ENCODE data around the gene COL23A1.
"Not testable (repeated sequence)": the region's sequence is repeated elsewhere in the genome, so short reads cannot be mapped to it uniquely, and the experiment has no call there.

COL23A1 gene

DNA sequence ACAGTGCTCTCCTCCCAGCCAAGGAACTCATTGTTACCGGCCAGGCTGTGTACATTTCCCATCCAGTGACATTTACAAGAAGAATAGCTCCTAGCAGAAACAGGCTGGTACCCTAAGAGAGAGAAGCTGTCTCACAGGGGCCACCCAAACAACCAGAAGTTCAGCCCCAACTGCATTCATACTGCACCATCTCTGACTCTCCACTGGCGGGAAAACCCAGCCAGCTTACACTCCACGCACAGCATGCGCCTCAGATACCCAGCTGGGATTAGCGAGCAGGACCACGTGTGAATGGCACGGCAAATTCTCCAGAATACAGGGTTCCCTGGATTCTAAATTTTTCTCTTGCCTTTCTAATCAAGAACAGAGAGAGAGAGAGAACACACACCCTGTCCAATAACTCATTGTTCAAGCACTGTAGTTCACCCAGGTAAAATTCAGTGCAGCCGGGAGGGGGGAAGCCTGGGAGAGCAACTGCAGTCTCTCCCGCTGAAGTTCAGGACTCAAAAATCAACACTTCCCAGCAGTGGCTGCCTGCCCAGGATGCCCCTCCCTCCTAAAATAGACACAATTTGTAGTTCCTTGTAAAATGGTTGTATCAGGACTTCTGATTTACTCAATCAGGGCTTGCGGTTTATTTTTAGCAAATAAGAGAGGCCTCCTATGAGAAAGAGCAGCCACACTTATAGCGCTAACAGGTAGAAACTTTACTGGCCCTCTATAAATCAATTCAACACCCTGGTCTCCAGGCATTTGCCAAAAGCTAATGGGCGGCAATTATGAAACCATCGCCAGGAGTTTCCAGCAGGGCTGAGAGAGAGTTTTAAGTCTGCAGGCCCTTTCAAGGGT, 2.2 kb downstream of the COL23A1 start:
- no peak for DNase-seq

DNA sequence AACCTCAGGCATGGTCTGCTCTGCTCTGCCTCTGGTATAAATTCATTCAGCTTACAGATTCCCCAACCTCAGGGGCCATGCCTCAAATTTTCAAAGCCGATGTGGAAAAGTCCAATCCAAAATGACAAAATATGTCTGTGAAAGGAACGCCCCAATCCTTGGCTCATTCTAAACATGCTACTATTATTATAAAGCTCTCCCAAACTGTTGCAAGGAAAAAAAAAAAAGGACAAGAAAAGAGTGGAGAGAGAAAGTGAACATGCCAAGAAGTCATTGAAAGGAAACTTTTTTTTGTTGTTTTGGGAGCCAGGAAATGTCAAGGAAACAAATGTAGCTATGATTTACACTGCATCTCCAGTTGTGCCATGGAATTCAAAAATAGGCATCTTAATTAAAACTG, 3.8 kb downstream of the COL23A1 start:
- no peak for DNase-seq

DNA sequence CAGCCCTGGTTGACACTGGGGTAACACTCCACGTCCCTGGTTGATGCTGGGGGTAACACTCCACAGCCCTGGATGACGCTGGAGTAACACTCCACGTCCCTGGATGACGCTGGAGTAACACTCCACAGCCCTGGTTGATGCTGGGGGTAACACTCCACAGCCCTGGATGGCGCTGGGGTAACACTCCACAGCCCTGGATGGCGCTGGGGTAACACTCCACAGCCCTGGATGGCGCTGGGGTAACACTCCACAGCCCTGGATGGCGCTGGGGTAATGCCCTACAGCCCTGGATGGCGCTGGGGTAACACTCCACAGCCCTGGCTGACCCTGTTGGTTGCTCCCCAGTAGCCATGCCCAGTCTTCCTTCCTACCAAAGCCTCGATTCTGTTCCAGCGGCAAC, 4.8 kb downstream of the COL23A1 start:
- not testable (repeated sequence) for DNase-seq

DNA sequence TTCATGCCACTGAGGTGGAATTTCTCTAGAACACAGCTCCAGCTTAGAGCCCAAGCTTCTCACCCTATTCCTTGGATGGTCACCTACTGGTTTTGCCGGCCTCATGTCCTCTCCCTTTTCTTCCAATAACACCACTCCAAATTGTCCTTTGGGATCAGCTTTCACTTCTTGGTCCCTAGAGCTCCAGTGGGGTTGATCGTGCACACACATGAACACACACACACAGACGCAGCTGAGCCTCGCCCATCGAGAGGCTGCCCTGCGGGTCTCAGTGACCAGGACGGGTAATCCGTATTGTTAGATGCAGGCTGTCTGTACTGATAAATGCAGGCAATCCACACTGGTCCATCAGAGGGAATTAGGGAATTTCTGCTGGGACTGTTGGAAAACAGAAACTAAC, 6.9 kb downstream of the COL23A1 start:
- DNase-seq, result no peak

DNA sequence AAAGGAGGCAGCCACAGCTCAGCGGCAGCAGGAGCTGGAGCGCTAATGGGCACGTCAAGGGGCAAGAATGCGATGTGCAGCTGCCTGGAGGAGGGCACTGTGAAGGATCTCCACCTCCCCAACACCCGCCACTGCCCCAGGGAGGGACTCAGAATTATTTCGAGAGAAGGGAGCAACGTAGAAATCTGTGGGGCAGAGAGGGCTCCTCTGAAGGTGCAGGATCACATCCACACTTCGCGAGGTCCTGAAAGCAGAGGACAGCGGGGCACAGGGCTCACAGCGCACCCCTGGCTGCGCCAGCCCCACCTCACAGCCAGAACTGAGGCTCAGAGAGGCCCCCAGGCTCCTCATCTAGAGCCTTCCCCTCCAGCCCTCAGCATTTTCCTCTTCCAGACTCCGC, 7.9 kb downstream of the COL23A1 start:
- no peak for DNase-seq

DNA sequence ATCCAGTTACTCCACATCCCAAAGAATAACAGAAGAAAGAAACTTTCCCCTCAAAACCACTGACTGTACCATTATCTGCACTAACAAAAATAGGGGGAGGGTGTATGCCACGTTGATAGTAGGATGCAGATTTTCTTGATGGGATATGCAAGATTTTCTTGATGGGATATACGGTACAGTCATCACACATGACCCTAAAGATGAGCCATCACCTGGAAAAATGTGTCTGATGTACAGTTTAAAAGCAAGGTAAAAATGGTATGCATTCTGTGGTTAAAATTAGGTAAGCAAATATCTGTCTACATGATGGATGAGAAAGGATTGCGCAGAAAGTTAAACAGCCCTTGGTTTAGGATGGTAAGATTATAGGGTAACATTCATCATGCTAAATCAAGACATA, 8.6 kb downstream of the COL23A1 start:
- DNase-seq, result no peak

DNA sequence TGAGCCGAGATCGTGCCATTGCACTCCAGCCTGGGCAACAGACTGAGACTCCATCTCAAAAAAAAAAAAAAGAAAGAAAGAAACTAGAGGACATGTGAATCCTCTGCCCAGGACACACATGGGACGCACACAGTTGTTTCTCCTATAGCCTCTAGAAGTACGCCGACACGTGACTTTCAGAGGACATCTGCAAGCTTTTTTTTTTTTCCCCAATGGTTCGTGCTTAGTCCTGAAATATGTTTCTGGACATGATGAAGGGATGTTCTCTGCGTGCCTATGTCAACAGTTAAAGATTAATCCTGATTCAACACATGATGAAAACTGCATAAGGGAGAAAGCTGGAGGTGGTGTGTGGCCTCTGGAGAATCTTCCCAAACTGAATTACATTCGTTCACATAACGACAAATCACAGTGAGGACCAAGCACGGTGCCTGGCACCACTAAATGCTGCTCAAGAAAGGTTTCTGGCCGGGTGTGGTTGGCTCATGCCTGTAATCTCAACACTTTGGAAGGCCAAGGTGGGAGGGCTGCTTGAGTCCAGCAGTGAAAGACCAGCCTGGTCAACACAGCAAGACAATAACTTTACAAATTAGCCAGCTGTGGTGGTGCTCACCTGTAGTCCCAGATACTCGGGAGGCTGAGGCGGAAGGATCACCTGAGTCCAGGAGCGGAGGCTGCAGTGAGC, 9.8 kb downstream of the COL23A1 start:
- DNase-seq, result no peak

DNA sequence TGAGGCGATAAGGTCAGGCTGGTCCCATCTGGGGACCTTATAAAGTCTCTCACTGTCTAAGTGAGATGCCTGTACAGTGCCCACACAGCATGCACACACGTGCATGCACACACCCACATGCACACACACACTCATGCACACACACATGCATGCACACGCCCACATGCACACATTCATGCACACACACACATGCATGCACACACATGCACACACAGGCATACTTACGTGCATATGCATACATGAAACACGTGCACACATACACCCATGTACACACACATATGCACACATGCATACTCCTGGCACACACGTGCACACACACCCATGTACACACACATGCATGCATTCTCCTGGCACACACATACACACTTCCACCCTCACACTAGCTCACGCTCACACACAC, 12.2 kb downstream of the COL23A1 start:
- no peak for DNase-seq

DNA sequence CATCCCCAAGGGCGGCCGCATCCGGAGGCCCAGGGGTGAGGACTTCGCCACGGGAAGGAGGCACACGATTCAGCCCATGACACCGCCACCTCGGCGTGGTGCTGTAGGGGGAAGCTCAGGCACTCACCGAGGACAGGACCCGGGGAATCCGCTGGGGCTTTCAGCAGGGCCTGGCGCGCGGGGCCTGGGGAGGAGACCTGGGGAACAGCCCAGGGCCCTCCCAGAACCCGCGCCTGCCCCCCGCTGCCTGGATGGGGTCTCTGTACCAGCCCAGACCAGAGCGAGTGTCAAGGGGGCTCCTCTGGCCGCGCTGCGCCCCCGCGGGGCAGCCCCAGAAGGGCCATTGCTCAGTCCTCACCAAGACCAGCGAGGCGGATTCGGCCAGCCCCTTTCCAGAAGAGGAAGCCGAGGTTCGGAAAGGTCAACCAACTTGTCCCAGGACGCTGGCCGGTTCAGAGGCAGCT, 12.8 kb downstream of the COL23A1 start:
- no peak for DNase-seq

DNA sequence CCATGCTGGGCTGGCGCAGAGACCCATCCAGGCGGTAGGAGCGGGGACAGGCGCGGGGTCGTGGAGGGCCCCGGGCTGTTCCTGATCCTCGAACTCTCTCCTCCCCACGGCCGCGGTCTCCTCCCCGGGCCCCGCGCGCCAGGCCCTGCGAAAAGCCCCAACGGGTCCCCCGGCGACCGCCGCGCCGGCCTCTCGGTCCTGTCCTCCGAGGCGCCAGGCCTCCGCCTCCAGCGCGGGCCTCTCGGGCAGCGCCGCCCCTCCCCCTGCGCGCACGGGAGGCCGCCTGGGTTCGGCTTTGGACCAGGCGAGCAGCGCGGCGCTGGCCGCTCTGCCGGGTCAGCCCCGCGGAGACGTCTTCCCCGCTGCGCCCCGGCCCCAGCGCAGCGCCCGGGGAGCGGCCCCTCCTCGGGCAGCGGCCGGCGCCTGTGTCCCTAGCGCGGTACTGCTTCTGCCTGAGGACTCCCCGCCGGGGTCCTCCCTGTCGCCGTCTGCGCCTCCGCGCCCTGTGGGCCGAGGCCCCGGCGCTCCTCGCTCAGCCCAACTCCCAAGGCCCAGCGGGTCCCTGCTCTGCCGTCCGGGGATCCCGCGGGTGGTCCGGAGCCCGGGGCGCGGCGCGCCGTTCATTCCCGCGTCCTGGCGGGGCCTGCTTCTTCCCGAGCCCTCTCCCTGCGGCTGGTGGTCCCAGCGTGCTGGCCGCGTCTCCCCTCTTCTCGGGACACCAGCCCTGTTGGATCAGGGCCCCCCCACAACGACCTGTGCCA, 13.4 kb downstream of the COL23A1 start:
- DNase-seq, result no peak

DNA sequence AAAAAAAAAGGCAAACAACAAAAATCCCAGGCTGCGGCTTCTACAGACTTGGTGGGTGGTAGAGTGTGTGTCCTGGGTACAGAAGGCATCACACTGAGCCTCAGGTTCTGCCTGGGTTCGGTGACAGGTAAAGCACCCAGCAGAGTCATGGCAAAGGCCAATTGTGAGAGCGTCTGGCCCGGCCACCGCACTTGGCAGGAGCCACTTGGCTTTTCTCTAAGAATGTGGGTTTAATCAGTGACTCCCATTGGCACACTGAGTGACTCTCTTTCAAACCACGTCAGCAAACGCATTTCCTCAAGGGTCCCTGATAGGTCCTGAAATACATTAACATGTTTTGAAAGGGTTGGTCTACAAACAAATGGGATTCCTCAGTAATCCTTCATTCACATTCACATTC, 17.0 kb downstream of the COL23A1 start:
- no peak for DNase-seq

DNA sequence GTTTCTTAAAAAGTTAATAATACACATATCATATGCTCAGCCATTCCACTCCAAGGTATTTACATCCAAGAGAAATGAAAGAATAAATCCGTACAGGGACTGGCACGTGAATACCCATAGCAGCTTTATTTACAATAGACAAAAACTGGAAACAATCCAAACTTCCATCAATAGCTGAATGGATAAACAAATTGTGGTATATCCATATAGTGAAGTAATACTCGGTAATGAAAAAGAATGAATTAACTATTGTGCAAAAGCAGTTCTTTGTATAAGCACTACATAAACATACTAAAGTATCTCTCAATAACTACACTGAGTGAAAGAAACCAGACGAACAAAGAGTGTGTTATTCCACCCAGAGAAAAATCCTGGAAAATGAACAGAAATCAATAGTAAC, 17.6 kb downstream of the COL23A1 start:
- DNase-seq, result no peak

DNA sequence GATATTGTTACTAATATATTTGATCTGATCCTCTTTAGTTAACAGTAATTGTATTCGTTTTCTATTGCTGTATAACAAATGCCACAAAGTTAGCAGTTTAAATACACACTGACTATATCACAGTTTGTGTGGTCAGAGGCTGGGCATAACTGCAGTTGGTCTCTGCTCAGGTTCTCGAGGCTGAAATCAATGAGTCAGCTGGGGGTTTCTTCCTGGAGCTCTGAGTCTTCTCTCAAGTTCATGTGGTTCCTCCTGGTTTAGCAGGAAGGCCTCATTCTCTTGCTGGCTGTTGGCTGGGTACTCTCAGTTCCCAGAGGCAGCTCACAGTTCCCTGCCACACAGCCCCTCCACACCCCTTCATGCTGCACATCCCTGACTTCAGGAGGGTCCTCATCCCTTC, 20.7 kb downstream of the COL23A1 start:
- DNase-seq, result no peak

DNA sequence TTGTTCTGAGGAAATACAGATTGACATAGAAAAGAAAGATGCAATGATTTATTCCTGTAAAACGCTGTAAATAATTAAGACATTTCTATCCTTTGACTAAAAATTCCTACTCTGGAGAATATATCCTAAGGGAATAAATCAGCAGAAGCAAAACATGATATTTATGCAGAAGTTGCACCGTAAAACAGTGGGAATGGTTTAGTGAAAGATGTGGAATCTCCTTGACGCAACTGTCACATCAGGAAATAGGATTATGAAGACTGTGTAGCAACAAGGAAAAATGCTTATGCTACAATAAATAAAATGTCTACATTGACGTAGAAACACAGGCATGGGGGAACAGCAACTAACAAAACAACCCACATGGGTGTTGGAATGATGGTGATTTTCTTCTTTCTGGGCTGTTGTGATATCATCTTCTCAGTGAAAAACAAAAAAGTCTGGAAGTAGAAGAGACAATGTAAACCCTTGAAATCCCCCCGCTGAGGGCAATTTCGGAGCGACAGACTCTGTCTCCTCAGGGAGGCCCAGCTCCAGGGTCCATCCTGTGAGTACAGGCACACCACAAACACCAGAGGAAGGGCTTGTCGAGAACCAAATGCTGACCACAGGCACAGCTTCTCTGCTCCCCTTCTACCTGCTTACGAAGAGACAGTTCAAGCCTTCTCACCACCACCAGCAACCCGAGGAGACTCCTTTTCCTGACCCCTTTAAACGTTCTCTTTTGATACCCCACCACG, 25.2 kb downstream of the COL23A1 start:
- no peak for DNase-seq

DNA sequence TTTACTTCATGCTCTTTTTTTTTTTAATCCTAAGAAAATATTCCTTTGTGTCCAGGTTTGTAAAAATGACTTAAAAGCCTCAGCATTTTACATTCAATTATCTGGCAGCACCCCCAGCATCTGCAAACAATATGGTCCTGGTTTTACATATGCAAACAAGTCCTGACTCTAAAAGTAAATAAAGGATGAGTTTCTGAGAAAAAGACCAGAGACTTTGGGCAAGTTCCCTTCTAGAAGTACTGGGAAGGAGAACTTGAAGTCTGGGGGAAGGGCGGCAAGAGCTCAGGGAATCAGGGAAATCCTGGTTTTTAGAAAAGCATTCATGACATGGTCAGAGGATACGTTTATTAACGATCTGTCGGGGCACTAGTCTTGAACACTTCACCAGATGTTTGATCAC, 25.8 kb downstream of the COL23A1 start:
- DNase-seq, result no peak

DNA sequence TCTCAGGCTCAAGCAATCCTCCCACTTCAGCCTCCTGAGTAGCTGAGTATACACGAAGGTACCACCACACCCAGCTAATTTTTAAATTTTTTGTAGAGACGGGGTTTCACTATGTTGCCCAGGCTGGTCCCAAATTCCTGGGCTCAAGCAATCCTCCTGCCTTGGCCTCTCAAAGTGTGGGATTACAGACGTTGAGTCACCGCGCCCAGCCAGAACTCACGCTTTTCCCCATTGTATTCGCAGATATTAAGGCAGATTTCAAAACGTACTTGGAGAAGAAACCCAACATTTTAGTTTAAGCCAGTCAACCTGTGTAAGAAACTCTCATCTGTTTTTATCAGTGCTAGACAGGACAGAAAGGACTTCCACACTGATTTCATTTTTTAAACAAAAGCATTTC, 26.6 kb downstream of the COL23A1 start:
- no peak for DNase-seq

DNA sequence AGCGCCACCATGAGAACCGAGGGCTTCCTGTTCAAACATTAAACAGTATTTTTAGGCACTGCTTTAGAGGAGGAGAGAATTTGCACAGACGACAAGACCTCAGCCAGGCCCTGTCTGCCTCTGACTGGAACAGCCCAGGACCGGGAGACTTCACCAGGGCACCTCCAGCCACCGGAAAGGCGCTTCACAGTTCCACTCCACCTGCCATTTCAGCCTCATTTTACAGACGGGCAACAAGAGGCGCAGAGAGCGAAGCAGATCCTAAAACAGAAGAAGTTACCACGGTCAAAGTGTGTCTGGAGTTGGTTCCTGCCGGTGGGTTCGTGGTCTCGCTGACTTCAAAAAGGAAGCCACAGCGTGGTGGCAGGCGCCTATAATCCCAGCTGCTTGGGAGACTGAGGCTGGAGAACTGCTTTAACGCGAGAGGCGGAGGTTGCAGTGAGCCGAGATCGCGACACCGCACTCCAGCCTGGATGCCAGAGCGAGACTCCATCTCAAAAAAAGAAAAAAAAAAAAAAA, 28.4 kb downstream of the COL23A1 start:
- DNase-seq, result no peak

DNA sequence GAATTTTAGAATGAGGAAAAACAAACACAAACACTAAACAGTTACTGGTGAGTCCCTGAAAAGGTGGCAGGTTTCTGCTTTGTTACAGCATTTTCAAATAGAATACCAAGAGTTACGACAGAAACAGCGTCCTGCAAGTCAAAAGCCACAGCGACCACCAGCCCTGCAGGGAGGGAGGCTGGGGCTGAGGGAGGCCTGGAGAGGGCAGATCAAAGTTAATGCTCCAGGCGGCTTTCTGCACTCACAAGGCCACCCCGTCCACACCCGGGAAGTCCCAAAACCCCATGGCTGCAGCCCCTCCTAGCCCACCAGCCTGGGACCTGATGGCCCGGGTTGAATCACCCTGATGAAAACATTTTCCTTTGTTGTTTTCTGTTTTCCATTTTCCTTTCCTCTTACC, 29.3 kb downstream of the COL23A1 start:
- no peak for DNase-seq

DNA sequence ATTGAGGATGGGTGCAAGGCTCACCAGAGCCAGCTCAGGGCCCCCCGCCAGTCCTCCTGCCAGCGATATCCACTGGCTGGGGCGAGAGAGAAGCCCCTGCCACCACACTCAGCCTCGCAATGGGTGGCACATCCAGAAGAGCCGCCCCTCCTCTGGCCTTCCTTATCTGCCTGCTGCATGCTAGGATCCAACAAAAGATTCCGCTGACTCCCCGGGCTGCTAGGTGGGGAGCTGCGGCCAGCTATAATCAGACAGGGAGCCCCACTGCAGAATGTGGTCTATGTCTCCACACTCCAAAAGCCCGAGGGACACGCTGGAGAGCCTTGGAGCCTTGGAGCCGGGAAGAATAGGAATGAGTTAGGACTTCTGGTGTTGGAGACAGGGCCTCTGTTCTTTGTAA, 32.8 kb downstream of the COL23A1 start:
- no peak for DNase-seq

DNA sequence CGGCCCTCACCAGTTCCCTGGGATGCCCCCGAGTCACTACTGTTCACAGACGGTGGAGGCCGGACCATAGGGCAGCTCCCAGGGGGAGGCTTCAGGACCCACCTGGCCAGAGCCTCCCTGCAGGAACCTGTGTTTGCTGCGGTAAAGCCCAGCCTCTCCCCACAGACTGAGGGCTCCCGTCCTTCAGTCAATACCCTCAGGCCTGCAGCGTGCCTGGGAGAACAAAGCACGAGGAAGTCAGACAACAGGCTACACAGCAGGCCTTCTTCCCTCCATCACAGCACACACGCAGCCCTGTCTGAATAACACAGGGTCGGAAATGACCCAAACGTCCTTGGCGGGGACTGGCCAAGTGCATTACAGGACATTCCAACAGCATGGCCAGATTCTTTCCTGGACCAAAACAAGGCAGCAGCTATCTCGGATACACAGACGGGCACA, 34.4 kb downstream of the COL23A1 start:
- peak; percentile 78 for DNase-seq

DNA sequence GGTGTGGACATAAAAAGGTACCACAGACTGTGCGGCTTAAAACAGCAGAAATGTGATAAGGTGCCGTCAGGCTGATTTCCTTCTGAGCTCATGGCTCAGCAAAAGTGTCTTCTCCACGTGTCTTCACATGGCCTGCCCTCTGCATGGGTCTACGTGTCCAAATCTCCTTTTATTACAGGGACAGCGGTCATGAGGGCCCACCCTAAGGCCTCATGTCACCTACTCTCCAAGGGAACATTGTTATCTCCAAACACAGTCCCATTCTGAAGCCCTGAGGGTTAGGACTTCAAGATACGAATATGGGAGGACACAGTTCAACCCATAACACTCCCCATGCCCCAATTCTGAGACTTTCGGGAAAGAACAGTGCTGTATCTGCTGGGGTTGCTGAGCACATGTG, 35.2 kb downstream of the COL23A1 start:
- no peak for DNase-seq

DNA sequence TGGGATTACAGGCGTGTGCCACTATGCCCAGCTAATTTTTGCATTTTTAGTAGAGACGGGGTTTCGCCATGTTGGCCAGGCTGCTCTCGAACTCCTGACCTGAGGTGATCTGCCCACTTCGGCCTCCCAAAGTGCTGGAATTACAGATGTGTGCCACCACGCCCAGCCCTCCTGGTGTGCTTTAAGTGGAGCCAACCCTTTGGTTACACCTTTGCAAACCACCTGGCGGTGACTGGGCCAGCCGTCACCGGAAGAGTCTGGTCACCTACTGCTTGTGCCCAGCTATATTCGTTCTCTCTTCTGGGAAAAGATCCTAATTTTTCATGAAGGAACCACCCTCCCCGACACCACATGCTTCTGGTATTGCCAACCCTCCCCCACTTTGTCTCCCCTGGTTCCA, 35.9 kb downstream of the COL23A1 start:
- no peak for DNase-seq

DNA sequence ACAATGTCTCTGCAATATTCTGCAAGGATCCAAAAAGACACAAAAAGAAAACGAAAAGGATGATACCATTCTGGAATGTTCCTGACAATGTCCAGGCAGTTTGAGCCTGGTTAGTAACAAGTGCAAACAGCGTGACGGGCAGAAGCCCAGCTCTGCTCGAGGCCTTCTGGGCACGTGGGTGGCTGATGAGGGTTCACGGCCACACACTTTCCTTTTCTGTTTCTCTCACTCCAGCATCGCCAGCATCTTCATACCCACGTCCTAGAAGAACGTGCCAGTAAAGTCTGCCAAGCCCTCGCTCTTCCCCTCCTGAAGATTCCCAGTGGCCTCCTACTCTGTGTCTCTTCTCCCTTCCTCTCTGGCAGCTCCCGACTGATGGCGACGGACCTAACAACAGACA, 36.7 kb downstream of the COL23A1 start:
- no peak for DNase-seq

Data from NCI-H345 (cell line).